HG03378 (cell line): ENCODE data around the gene PTPDC1.
"Not testable (repeated sequence)": the region's sequence is repeated elsewhere in the genome, so short reads cannot be mapped to it uniquely, and the experiment has no call there.

Experiments
- ATAC-seq: cut with Tn5 transposase; IDR thresholded peaks from one replicate; pipeline ENCODE4 v1.9.1; 2021; ENCODE audit warnings: mild to moderate bottlenecking, moderate library complexity; ENCODE audit not compliant: unreplicated experiment

PTPDC1 gene

GRCh38 chr9:94086486-94087345, 2.5 kb downstream of the PTPDC1 start:
- ATAC-seq = no peak

DNA sequence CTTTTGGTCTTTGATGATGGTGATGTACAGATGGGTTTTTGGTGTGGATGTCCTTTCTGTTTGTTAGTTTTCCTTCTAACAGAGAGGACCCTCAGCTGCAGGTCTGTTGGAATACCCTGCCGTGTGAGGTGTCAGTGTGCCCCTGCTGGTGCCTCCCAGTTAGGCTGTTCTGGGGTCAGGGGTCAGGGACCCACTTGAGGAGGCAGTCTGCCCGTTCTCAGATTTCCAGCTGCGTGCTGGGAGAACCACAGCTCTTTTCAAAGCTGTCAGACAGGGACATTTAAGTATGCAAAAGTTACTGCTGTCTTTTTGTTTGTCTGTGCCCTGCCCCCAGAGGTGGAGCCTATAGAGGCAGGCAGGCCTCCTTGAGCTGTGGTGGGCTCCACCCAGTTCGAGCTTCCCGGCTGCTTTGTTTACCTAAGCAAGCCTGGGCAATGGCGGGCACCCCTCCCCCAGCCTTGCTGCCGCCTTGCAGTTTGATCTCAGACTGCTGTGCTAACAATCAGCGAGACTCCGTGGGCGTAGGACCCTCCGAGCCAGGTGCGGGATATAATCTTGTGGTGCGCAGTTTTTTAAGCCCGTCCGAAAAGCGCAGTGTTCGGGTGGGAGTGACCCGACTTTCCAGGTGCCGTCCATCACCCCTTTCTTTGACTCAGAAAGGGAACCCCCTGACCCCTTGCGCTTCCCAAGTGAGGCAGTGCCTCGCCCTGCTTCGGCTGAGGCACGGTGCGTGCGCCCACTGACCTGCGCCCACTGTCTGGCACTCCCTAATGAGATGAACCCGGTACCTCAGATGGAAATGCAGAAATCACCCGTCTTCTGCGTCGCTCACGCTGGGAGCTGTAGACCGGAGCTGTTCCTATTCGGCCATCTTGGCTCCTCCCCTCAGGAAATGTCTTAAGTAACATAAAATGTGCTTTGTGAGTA, 10.2 kb downstream of the PTPDC1 start:
- ATAC-seq = not testable (repeated sequence)

- ATAC-seq = no peak
Measured at GRCh38 chr9:94096819-94097577, 12.7 kb downstream of the PTPDC1 start.

- no peak for ATAC-seq
Measured at GRCh38 chr9:94097788-94098414, 13.6 kb downstream of the PTPDC1 start.

DNA sequence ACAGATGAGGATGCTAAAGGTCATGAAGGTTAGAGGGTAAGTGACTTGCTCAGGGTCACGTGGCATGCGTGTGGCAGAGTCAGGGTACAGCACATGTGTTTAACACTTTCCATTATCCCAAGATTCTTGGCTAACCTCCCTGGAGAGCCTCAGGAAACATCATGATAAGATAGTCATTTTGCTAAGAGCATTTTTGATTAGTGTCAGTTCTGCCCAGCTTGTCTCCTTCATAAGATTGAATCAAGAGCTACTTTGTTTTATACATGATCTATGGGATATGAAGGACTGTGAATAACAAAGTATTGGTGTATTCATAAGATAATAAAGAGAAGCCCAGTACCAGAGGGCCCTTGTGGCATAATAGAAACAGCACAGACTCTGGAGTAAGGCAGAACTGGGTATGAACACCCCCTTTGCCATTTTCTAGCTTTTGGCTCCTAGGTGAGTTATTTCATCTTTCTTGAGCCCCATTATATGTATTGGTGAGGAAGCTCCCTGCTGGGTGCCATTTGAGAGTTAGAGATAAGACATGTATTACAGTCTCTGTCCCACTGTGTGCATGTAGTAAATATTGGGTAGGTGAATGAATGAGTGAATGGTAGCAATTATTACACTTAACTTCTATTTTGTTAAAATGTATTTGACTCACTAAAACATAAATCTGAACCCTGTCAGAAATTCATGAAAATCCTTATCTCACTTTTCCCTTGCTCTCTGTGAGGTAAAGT, 16.1 kb downstream of the PTPDC1 start:
- no peak for ATAC-seq

DNA sequence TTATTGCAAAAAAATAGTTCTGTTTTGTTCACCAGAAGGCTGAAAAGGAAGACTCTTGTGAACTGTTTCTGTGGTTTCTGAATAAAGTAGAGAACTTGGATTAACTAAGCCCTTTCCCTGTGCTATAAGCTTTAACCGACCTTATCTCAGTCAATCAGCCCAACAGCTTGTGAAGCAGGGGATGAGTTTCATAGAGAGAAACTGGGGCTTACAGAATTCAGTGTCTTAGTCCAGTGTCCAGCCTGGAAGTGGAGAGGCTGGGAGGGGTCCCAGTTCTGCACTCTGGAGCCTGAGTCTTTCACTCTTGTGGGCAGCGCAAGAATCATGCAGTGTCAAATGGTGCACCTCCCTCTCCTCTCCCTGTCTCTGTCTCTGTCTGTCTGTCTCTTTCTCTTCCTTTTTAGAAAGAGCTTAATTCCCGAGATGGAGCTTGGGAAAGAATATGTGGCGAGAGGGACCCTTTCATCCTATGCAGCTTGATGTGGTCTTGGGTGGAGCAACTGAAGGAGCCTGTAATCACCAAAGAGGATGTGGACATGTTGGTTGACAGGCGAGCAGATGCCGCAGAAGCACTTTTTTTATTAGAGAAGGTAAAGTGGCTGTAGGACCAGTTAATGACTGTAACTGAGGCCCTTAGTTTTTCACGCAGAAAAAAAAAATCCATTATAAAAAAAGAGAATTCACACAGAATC, 17.0 kb downstream of the PTPDC1 start:
- no peak for ATAC-seq

GRCh38 chr9:94108584-94108983, 24.3 kb downstream of the PTPDC1 start:
- ATAC-seq = no peak

- no peak for ATAC-seq
Measured at GRCh38 chr9:94110821-94111252, 26.6 kb downstream of the PTPDC1 start.

- ATAC-seq = no peak
Measured at GRCh38 chr9:94111446-94111845, 27.2 kb downstream of the PTPDC1 start.

GRCh38 chr9:94112716-94113465, 28.6 kb downstream of the PTPDC1 start:
- no peak for ATAC-seq

GRCh38 chr9:94120088-94120487, 35.8 kb downstream of the PTPDC1 start:
- ATAC-seq = not testable (repeated sequence)

DNA sequence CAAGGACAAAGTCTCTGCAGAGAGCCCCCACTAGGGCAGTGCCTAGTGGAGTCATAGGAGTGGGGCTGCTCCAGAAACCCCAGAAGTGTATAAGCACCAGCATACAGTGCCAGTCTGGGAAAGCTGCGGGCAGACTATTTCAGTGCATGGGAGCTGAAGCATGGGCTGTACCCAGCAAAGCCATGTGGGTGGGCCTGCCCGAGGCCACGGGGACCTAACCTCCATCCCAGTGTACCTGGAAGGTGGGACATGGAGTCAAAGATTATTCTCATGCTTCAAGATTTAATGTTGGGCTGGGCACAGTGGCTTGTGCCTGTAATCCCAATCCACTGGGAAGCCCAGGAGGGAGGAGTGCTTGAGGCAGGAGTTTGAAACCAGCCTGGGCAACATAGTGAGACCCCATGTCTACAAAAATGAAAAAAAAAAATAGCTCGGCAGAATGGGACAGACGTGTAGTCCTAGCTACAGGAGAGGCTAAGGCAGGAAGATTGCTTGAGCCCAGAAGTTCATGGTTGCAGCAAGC, 36.7 kb downstream of the PTPDC1 start:
- ATAC-seq = no peak

GRCh38 chr9:94126844-94127243, 42.6 kb downstream of the PTPDC1 start:
- no peak for ATAC-seq

DNA sequence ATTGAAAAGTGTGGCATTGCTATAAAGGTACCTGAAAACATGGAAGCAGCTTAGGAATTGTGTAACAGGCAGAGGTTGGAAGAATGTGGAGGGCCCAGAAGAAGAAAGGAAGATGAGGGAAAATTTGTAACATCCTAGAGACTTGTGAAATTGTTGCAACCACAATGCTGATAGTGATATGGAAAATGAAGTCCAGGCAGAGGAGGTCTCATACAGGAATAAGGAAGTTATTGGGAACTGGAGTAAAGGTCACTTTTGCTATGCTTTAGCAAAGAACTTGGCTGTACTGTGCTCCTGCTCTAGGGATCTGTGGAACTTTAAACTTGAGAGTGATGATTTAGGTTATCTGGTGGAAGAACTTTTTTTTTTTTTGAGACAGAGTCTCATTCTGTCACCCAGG, 43.5 kb downstream of the PTPDC1 start:
- no peak for ATAC-seq

DNA sequence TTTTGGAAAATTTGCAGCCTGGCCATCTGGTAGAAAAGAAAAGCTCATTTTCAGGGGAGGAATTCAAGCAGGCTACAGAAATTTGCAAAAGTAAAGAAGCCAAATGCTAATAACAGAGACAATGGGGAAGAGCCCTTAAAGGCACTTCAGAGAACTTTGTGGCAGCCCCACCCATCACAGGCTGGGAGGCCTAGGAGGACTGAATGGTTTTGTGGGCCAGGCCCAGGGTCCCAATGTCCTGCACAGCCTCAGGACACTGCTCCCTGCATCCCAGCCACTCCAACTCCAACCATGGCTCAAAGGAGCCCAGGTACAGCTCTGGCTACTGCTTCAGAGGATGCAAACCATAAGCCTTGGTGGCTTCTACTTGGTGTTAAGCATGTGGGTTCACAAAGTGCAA, 44.3 kb downstream of the PTPDC1 start:
- ATAC-seq = no peak

DNA sequence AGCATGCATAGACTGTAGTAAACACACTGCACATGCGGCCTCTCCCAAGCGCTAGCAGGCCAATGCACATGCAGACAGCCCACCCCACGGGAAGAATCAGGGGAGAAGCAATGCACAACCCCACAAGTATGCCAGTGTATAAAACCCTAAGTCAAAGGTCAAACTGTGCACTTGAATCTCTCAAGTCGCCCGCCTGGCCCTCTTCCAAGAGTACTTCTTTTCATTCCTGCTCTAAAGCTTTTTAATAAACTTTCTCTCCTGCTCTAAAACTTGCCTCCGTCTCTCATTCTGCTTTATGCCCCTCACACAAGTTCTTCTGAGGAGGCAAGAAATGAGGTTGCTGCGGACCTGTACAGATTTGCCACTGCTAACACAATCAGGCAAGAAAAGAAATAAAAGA, 50.4 kb downstream of the PTPDC1 start:
- no peak for ATAC-seq

- ATAC-seq = no peak
Measured at GRCh38 chr9:94135222-94135621, 51.0 kb downstream of the PTPDC1 start.

DNA sequence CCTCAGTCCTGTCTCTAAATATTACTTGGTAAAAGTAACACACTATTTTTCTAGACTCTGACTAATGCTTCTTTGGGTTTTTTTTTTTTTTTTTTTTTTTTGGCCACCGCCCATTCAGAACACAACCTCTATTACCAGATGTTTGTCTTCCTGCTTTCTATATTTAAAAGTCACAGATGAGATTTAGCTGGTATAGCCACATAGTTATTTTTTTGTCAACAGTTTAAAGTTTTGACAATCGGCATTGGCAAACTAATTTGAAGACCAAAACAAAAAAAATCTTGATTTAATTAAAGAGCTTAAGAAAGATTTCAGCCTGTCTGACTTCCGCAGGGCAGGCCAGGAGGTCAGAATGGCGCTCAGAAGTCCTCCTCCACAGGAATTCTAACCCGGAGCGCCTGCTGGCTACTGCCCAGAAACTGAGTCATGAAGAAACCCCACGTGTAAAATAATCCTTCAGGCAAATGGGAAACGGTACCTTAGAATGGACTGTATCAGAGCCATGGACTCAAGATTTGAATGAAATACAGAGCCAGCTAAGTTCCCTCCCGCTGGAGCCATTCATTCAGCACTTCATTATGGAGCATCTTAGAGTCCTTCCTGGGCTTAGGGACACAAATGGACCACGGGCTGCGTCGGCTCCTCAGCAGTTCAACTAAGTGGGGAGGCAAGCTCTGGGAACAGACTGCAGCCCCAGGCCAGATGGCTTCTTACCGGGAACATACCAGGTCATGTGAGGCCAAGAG, 55.6 kb downstream of the PTPDC1 start:
- no peak for ATAC-seq
